Keratinocyte (primary cell): Measurements from ENCODE around the gene ADGRG1. TPM values are rescaled to one million over a fixed set of nuclear protein-coding genes. Genes with fewer than 3 reads are reported as not detected.

Experiments
- DNase-seq: peaks from one replicate; pipeline ENCODE4 v3.0.0-alpha.2; 2011; ENCODE audit warnings: low read depth, missing footprints, low spot score
- FAIRE-seq: peaks from 2 replicates; lab custom pipeline; 2011; peaks lifted over from hg19 to GRCh38; lab: Jason Lieb, UNC
- H2AFZ ChIP-seq: 2 replicates; pipeline ENCODE4 v1.6.0; 2012; ENCODE audit warnings: low read length, control low read depth, inconsistent platforms; ENCODE audit not compliant: control insufficient read depth
- H3K27ac ChIP-seq: 2 replicates; pipeline ENCODE4 v1.5.1; 2011; ENCODE audit warnings: low read length; ENCODE audit not compliant: control insufficient read depth, insufficient read depth
- H3K27me3 ChIP-seq: 3 replicates; pipeline ENCODE4 v1.6.0; 2011; ENCODE audit warnings: low read length; ENCODE audit not compliant: control insufficient read depth, insufficient read depth; ENCODE audit errors: extremely low read depth
- H3K36me3 ChIP-seq, 2 experiments: 2 replicates in 1 of 2; 3 replicates in 1 of 2; pipeline ENCODE4 v1.5.1; 2011; ENCODE audit warnings: low read length in 2 of 2, mild to moderate bottlenecking in 1 of 2; ENCODE audit not compliant: control insufficient read depth in 2 of 2, insufficient read depth in 2 of 2; ENCODE audit errors: extremely low read depth in 1 of 2
- H3K4me1 ChIP-seq: 3 replicates; pipeline ENCODE4 v1.5.1; 2011; ENCODE audit warnings: low read length; ENCODE audit not compliant: control insufficient read depth, insufficient read depth; ENCODE audit errors: extremely low read depth
- H3K4me2 ChIP-seq: 3 replicates; pipeline ENCODE4 v1.6.0; 2011; ENCODE audit warnings: low read depth, low read length; ENCODE audit not compliant: control insufficient read depth, insufficient read depth; ENCODE audit errors: extremely low read depth
- H3K4me3 ChIP-seq, 3 experiments: fragments of 200-600 bp in 1 of 3; sonication (generic) in 1 of 3; 2 replicates in 2 of 3; 3 replicates in 1 of 3; pipeline ENCODE4 v1.5.1; 2011 to 2016; ENCODE audit warnings: low read length in 3 of 3, mild to moderate bottlenecking in 3 of 3, control low read depth in 2 of 3, inconsistent platforms in 1 of 3, low read depth in 1 of 3, mixed read lengths in 1 of 3, mixed run types in 1 of 3, moderate library complexity in 1 of 3; ENCODE audit not compliant: control insufficient read depth in 2 of 3, insufficient read depth in 2 of 3; ENCODE audit errors: extremely low read depth in 1 of 3
- H3K79me2 ChIP-seq: 2 replicates; pipeline ENCODE4 v1.6.0; 2012; ENCODE audit warnings: low read length; ENCODE audit not compliant: control insufficient read depth, insufficient read depth
- H3K9ac ChIP-seq: 3 replicates; pipeline ENCODE4 v1.6.0; 2011; ENCODE audit warnings: low read length; ENCODE audit not compliant: control insufficient read depth, insufficient read depth; ENCODE audit errors: extremely low read depth
- H3K9me1 ChIP-seq: 3 replicates; pipeline ENCODE4 v1.6.0; 2011; ENCODE audit warnings: low read length; ENCODE audit not compliant: control insufficient read depth, insufficient read depth; ENCODE audit errors: extremely low read depth
- H3K9me3 ChIP-seq: 2 replicates; pipeline ENCODE4 v1.5.1; 2012; ENCODE audit warnings: low read depth, low read length; ENCODE audit not compliant: control insufficient read depth
- H4K20me1 ChIP-seq: 3 replicates; pipeline ENCODE4 v1.6.0; 2011; ENCODE audit warnings: low read length; ENCODE audit not compliant: control insufficient read depth, insufficient read depth; ENCODE audit errors: extremely low read depth
- CTCF ChIP-seq, 3 experiments: IDR thresholded peaks in 1 of 3; conservative IDR thresholded peaks in 1 of 3; optimal IDR thresholded peaks in 1 of 3; 2 replicates in 2 of 3; 3 replicates in 1 of 3; pipeline versions ENCODE3 to v1.5.1; 2011; ENCODE audit warnings: low read length in 3 of 3, mild to moderate bottlenecking in 3 of 3, moderate library complexity in 2 of 3, control low read depth in 1 of 3, inconsistent platforms in 1 of 3; ENCODE audit not compliant: insufficient read depth in 2 of 3; ENCODE audit errors: extremely low read depth in 1 of 3
- EZH2 ChIP-seq: IDR thresholded peaks from one replicate; pipeline ENCODE4 v1.6.1; 2012; ENCODE audit warnings: inconsistent platforms, mild to moderate bottlenecking, low read length, moderate library complexity
- dilution Hi-C: fragments of 300-500 bp; cut with MboI; formaldehyde crosslinking; loops from one replicate; pipeline ENCODE4 v1.7.0; 2020; ENCODE audit warnings: low sequenced_read_pairs; ENCODE audit not compliant: extremely low pct_ligation_motif_present
- polyA plus RNA-seq, 5 experiments: library from polyadenylated mRNA; depleted of rRNA in 3 of 5; stranded (reverse) in 3 of 5; stranded (forward) in 1 of 5; unstranded in 1 of 5; fragments of >200 nt; gene quantifications; 1 replicate in 1 of 5; 2 replicates in 3 of 5; 3 replicates in 1 of 5; pipeline versions ENCODE4 v1.2.1 to v1.2.3, GENCODE V29; 2011 to 2012; ENCODE audit warnings: missing spikeins in 2 of 5, low read depth in 1 of 5, low replicate concordance in 1 of 5

The ADGRG1 gene
- polyA plus RNA-seq, 1 donor (not counting 4 experiments of a cell fraction or from before 2014, with no cell fraction given): 28.4 TPM

- DNase-seq (no peak), FAIRE-seq (no peak)
- Histone ChIP-seq H3K9me3 (no peaks in the 10 kb centered on the region), H3K27ac (no peak overlapping the region), H4K20me1 (peaks cover 17% of the 10 kb centered on the region), H3K9me1 (peaks cover 2% of the 10 kb centered on the region), H3K4me1 (peaks cover 22% of the 10 kb centered on the region), H3K4me2 (no peak overlapping the region), H3K27me3 (no peaks in the 10 kb centered on the region), H3K9ac (no peak overlapping the region), H3K79me2 (peaks cover 13% of the 10 kb centered on the region), H3K4me3 (no peak overlapping the region), H3K36me3 (peaks cover 16 to 17% of the 10 kb centered on the region in 2 experiments), H2AFZ (no peak overlapping the region)
- dilution Hi-C loops: no loop called here
- TF ChIP-seq CTCF (optimal IDR thresholded peaks at IDR 0.05 in 1 of 3, IDR thresholded peaks at IDR 0.05 in 1 of 3, conservative IDR thresholded peaks at IDR 0.05 in 1 of 3; ENCODE audit: extremely low read depth in 1 of 3, insufficient read depth in 2 of 3, low read length in 3 of 3): no peak
Measured at GRCh38 chr16:57636184-57636583, 7.8 kb downstream of the ADGRG1 start.

- Histone ChIP-seq H3K9ac (no peak overlapping the region), H3K36me3 (peaks cover 16 to 17% of the 10 kb centered on the region in 2 experiments), H3K9me1 (peaks cover 2% of the 10 kb centered on the region), H4K20me1 (peaks cover 17% of the 10 kb centered on the region), H3K27me3 (no peaks in the 10 kb centered on the region), H3K4me3 (no peak overlapping the region), H3K9me3 (no peaks in the 10 kb centered on the region), H3K4me1 (peaks cover 22% of the 10 kb centered on the region), H3K4me2 (no peak overlapping the region), H2AFZ (no peak overlapping the region), H3K79me2 (peaks cover 13% of the 10 kb centered on the region), H3K27ac (no peak overlapping the region)
- dilution Hi-C loops: no loop called here
- TF ChIP-seq EZH2 (no peak), CTCF (optimal IDR thresholded peaks at IDR 0.05 in 1 of 3, IDR thresholded peaks at IDR 0.05 in 1 of 3, conservative IDR thresholded peaks at IDR 0.05 in 1 of 3; ENCODE audit: extremely low read depth in 1 of 3, insufficient read depth in 2 of 3, low read length in 3 of 3) (no peak)
- DNase-seq (no peak), FAIRE-seq (no peak)
Measured at GRCh38 chr16:57637020-57637419, 8.6 kb downstream of the ADGRG1 start.
